ENCODE data around the gene CDH16. TPM values are rescaled to one million over a fixed set of nuclear protein-coding genes. Genes with fewer than 3 reads are reported as not detected.
"Not testable (repeated sequence)": the region's sequence is repeated elsewhere in the genome, so short reads cannot be mapped to it uniquely, and the experiment has no call there.

CDH16 gene
- polyA plus RNA-seq, 6 donors from 2014 or later: not detected

GRCh38 chr16:66943426-66944053 lies 24.9 kb upstream of the CDH16 start:
- ATAC-seq (ENCODE audit: low read depth in 2 of 2): no peak
- Mint-ChIP-seq H3K27ac (no peak overlapping the region), H3K36me3 (peaks cover 0 to 15% of the 10 kb centered on the region in 2 donors), H3K9me3 (no peaks in the 10 kb centered on the region), H3K27me3 (peaks cover 5 to 11% (median 10%) of the 10 kb centered on the region in 3 donors), H3K4me3 (no peak overlapping the region), H3K4me1 (peaks cover 13 to 22% (median 19%) of the 10 kb centered on the region in 3 donors)
- DNase-seq: no peak

DNA sequence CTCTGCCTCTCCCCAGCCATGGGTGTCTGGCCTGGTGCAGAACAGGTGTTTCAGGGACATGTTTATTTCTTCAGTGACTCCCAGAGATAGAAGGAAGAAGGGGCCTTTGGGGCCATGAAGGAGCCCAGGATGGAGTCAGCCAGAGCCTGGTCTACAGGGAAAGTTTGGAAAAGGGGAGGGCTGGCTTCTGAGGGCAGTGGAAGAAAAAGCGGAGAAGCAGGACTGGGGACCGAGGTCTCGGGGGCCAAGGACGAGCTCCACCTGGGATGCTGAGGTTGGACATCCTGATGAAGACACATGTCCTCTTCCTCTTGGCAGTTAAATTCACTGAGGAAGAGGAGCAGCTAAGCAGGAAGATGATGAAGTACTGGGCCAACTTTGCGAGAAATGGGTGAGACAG lies 24.3 kb upstream of the CDH16 start:
- Mint-ChIP-seq H3K4me1 (peaks cover 7 to 20% (median 16%) of the 10 kb centered on the region in 3 donors), H3K27ac (peak overlapping the region in 2 of 6 donors; percentile 64 to 69), H3K27me3 (peaks cover 0 to 6% (median 4%) of the 10 kb centered on the region in 3 donors), H3K4me3 (peak overlapping the region in 1 of 8 donors; percentile 82), H3K9me3 (no peaks in the 10 kb centered on the region), H3K36me3 (peaks cover 0 to 15% of the 10 kb centered on the region in 2 donors)
- ATAC-seq (ENCODE audit: low read depth in 2 of 2): no peak
- no peak for DNase-seq

- no peak overlapping the region for H3K27ac Mint-ChIP-seq
- no peak for ATAC-seq (ENCODE audit: low read depth in 2 of 2)
- peaks cover 17 to 30% (median 29%) of the 10 kb centered on the region in 3 donors for H3K4me1 Mint-ChIP-seq
Measured at GRCh38 chr16:66940236-66940635, 21.6 kb upstream of the CDH16 start.

GRCh38 chr16:66939366-66939765 lies 20.7 kb upstream of the CDH16 start:
- Mint-ChIP-seq H3K36me3 (peaks cover 6 to 17% of the 10 kb centered on the region in 2 donors), H3K4me3 (peak overlapping the region in 1 of 8 donors; percentile 64), H3K27me3 (no peaks in the 10 kb centered on the region)

More at GRCh38 chr16:66940236-66940635, 21.6 kb upstream of the CDH16 start:
- Mint-ChIP-seq H3K27me3 (no peaks in the 10 kb centered on the region), H3K36me3 (peaks cover 6 to 15% of the 10 kb centered on the region in 2 donors), H3K4me3 (peak overlapping the region in 1 of 8 donors; percentile 27), H3K9me3 (no peaks in the 10 kb centered on the region)
- DNase-seq: no peak

GRCh38 chr16:66937725-66938337 lies 19.1 kb upstream of the CDH16 start:
- H3K4me3 Mint-ChIP-seq: peak overlapping the region in 3 of 8 donors; percentile 29 to 70 (median 61)
- H3K36me3 Mint-ChIP-seq: peaks cover 6 to 22% of the 10 kb centered on the region in 2 donors
- DNase-seq: no peak
- no peaks in the 10 kb centered on the region for H3K27me3 Mint-ChIP-seq
- H3K9me3 Mint-ChIP-seq: no peaks in the 10 kb centered on the region
- peaks cover 37 to 55% (median 48%) of the 10 kb centered on the region in 3 donors for H3K4me1 Mint-ChIP-seq
- H3K27ac Mint-ChIP-seq: peak overlapping the region in 1 of 6 donors; percentile 73
- ATAC-seq (ENCODE audit: low read depth in 2 of 2): no peak

More at GRCh38 chr16:66939366-66939765, 20.7 kb upstream of the CDH16 start:
- Mint-ChIP-seq H3K27ac (peak overlapping the region in 1 of 6 donors; percentile 34), H3K4me1 (peaks cover 22 to 39% (median 35%) of the 10 kb centered on the region in 3 donors), H3K9me3 (no peaks in the 10 kb centered on the region)
- DNase-seq (no peak), ATAC-seq (ENCODE audit: low read depth in 2 of 2) (no peak)

GRCh38 chr16:66936889-66937554 lies 18.3 kb upstream of the CDH16 start:
- DNase-seq (no peak), ATAC-seq (ENCODE audit: low read depth in 2 of 2) (no peak)
- Mint-ChIP-seq H3K4me1 (peaks cover 44 to 63% (median 56%) of the 10 kb centered on the region in 3 donors), H3K9me3 (no peaks in the 10 kb centered on the region), H3K4me3 (peak overlapping the region in 7 of 8 donors; percentile 2 to 100 (median 50)), H3K27ac (peak overlapping the region in 3 of 6 donors; percentile 61 to 73 (median 69)), H3K36me3 (peaks cover 6 to 16% of the 10 kb centered on the region in 2 donors), H3K27me3 (no peaks in the 10 kb centered on the region)

GRCh38 chr16:66936462-66936861 lies 17.8 kb upstream of the CDH16 start:
- H3K4me1 Mint-ChIP-seq: peaks cover 44 to 68% (median 59%) of the 10 kb centered on the region in 3 donors
- peak overlapping the region in 4 of 6 donors; percentile 21 to 86 (median 50) for H3K27ac Mint-ChIP-seq
- H3K36me3 Mint-ChIP-seq: peaks cover 6 to 11% of the 10 kb centered on the region in 2 donors

DNA sequence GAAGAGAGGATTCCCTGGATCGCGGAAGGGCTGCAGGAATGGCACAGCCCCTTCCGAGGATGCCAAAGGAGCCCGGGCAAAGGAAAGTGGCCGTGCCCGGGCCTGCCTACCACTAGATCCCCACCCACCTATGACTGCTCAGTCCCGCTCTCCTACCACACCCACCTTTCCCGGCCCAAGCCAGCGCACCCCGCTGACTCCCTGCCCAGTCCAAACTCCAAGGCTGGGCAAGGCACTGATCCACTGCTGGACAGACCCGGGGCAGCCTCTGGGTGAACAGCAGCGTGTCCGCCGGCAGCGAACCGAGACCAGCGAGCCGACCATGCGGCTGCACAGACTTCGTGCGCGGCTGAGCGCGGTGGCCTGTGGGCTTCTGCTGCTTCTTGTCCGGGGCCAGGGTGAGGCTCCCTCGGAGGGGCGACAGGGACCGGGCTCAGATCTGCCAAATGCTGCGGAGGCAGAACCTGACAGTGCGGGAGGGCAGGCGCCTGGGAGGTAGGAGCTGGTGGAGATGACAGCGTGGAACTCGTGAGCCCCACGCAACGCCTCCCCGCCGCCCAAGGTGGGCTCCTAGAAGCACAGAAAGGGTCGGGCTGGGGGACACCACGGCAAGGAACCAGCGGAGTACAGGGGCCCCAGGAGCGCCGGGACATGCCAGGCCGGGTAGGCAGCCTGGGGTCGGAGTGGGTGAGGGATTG lies 16.8 kb upstream of the CDH16 start, which contains the start of gene CES2:
Gene CES2, plus strand, starts transcription at position 203 of the 698 bp plus-strand sequence. Its CDS starts 120 bp downstream, at position 323.
- Mint-ChIP-seq H3K4me3 (peak within 1 kb of the TSS; percentile 94 to 100 (median 98)), H3K36me3 (peaks cover 6 to 11% of the 10 kb centered on the region in 2 donors), H3K27me3 (no peaks in the 10 kb centered on the region), H3K27ac (peak within 1 kb of the TSS; percentile 98 to 99 (median 99)), H3K4me1 (peaks cover 44 to 68% (median 59%) of the 10 kb centered on the region in 3 donors), H3K9me3 (no peaks in the 10 kb centered on the region)
- DNase-seq (no peak), ATAC-seq (ENCODE audit: low read depth in 2 of 2) (no peak)

More at GRCh38 chr16:66936462-66936861, 17.8 kb upstream of the CDH16 start:
- ATAC-seq (ENCODE audit: low read depth in 2 of 2): no peak
- peak overlapping the region in 7 of 8 donors; percentile 32 to 100 (median 54) for H3K4me3 Mint-ChIP-seq
- no peak for DNase-seq
- no peaks in the 10 kb centered on the region for H3K9me3 Mint-ChIP-seq
- no peaks in the 10 kb centered on the region for H3K27me3 Mint-ChIP-seq

- peaks cover 6 to 11% of the 10 kb centered on the region in 2 donors for H3K36me3 Mint-ChIP-seq
- ATAC-seq (ENCODE audit: low read depth in 2 of 2); H3K27me3 Mint-ChIP-seq; DNase-seq; H3K9me3 Mint-ChIP-seq: not testable (repeated sequence)
- H3K4me1 Mint-ChIP-seq: peaks cover 44 to 68% (median 59%) of the 10 kb centered on the region in 3 donors
- peak overlapping the region; percentile 98 to 99 (median 99) for H3K27ac Mint-ChIP-seq
- H3K4me3 Mint-ChIP-seq: peak overlapping the region; percentile 94 to 100 (median 98)
Measured at GRCh38 chr16:66934839-66935313, 16.2 kb upstream of the CDH16 start.

GRCh38 chr16:66934138-66934838 lies 15.6 kb upstream of the CDH16 start, which contains the start of gene CIAO2B:
Gene CIAO2B (minus strand): TSS chr16:66934402. CDS start chr16:66934364, 38 bp downstream.
- ATAC-seq (ENCODE audit: low read depth in 2 of 2) (peak; percentile 93 to 94), DNase-seq (peak; percentile 92)
- Mint-ChIP-seq H3K9me3 (no peaks in the 10 kb centered on the region), H3K36me3 (peaks cover 6 to 11% of the 10 kb centered on the region in 2 donors), H3K4me1 (peaks cover 44 to 68% (median 59%) of the 10 kb centered on the region in 3 donors), H3K27me3 (no peaks in the 10 kb centered on the region), H3K27ac (peak within 1 kb of the TSS; percentile 98 to 99 (median 99)), H3K4me3 (peak within 1 kb of the TSS; percentile 94 to 100 (median 98))

DNA sequence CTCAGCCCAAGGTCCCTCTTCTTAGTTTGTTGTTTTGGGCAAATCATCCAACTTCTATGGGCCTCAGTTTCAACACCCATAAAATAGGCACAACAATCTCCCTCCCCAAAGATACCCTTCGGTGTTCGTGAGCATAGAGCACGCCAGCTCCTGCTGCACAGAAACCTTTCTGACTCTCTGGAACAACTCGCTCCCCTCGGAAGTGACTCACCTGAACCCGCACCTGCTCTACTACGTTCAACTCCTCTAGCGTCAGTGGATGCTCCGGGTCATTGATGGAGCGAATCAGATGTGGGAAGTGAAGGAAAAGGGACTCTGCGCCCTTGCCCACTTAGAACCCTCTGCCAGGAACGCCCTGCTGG lies 15.1 kb upstream of the CDH16 start:
- Mint-ChIP-seq H3K4me3 (peak overlapping the region; percentile 94 to 100 (median 98)), H3K27me3 (no peaks in the 10 kb centered on the region), H3K4me1 (peaks cover 44 to 66% (median 59%) of the 10 kb centered on the region in 3 donors), H3K27ac (peak overlapping the region; percentile 98 to 99 (median 99)), H3K9me3 (no peaks in the 10 kb centered on the region), H3K36me3 (peaks cover 6 to 11% of the 10 kb centered on the region in 2 donors)
- DNase-seq (no peak), ATAC-seq (ENCODE audit: low read depth in 2 of 2) (no peak)

GRCh38 chr16:66932076-66932475 lies 13.4 kb upstream of the CDH16 start:
- ATAC-seq (ENCODE audit: low read depth in 2 of 2): no peak
- peak overlapping the region in 6 of 8 donors; percentile 94 to 100 (median 98) for H3K4me3 Mint-ChIP-seq
- peaks cover 0 to 11% of the 10 kb centered on the region in 2 donors for H3K36me3 Mint-ChIP-seq
- peak overlapping the region in 3 of 6 donors; percentile 84 to 99 (median 99) for H3K27ac Mint-ChIP-seq
- peaks cover 38 to 54% (median 50%) of the 10 kb centered on the region in 3 donors for H3K4me1 Mint-ChIP-seq
- H3K27me3 Mint-ChIP-seq: no peaks in the 10 kb centered on the region
- H3K9me3 Mint-ChIP-seq: no peaks in the 10 kb centered on the region
- DNase-seq: no peak

All from naive B cell (primary cell).